Amniotic epithelial cell (primary cell): ENCODE data around the gene CNPY1.
A peak's percentile ranks its signal among the peaks of the same experiment; 100 is the strongest.
"Not testable (repeated sequence)": the region's sequence is repeated elsewhere in the genome, so short reads cannot be mapped to it uniquely, and the experiment has no call there.

Experiments
- DNase-seq: peaks from one replicate; pipeline ENCODE4 v3.0.0-alpha.2; 2010; ENCODE audit warnings: low read depth

Gene CNPY1

GRCh38 chr7:155546449-155546848 lies at the start of gene CNPY1:
TSS of gene CNPY1 (minus strand) at chr7:155546559. CDS start at chr7:155545929, 630 bp downstream.
- not testable (repeated sequence) for DNase-seq

DNA sequence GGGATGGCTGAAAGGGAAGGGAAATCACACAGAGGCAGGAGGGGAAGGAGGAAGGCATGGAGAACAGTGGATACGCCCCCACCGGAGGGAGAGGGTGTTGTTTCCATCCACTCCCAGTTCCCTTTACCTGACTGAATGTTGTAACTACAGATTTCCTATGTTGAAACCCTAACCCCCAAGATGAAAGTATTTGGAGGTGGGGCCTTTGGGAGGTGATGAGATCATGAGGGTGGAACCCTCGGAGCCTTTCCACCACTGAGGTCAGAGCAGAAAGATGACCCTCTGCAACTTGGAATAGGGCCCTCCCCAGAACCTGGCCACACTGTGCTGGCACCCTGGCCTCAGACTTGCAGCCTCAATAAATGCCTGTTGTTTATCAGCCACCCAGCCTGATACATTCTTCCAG lies 48.6 kb upstream of the CNPY1 start:
- peak; percentile 9 for DNase-seq

- no peak for DNase-seq
Measured at GRCh38 chr7:155594163-155594732, 47.9 kb upstream of the CNPY1 start.

DNA sequence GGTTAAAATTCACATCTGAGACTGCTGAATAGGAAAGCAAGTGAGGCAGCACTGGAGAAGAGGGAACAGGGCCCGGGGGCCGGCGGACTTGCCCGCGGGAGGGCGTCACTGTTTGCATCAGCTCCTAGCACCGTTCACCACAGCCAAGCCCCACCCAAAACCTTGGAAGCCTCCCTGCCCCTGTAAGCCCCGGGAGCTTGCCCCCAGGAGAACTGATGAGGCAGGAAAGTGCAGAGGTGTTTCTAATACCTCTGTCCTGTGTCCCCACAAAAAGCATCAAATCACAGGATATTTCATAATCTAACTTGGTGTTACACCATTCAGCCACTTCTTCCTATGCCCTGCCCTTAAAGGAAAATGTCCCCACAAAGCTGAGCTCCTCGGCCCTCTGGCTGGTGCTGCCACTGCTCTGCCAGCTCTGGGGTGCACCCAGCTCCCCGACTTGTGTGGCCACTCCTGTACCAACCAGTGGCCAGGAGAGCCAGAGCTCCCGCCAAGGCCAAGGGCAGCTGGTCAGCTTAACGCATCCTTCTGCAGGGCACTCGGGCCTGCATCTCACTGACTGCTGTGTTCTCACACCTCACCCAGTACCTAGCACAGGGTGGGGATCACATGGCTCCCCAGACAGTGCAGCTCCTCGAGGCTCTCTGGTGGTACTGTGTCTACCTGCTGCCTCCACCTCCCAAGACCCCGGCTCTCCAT lies 47.3 kb upstream of the CNPY1 start:
- no peak for DNase-seq

GRCh38 chr7:155591055-155591775 lies 44.9 kb upstream of the CNPY1 start:
- no peak for DNase-seq

GRCh38 chr7:155590215-155591018 lies 44.1 kb upstream of the CNPY1 start:
- DNase-seq = no peak

DNA sequence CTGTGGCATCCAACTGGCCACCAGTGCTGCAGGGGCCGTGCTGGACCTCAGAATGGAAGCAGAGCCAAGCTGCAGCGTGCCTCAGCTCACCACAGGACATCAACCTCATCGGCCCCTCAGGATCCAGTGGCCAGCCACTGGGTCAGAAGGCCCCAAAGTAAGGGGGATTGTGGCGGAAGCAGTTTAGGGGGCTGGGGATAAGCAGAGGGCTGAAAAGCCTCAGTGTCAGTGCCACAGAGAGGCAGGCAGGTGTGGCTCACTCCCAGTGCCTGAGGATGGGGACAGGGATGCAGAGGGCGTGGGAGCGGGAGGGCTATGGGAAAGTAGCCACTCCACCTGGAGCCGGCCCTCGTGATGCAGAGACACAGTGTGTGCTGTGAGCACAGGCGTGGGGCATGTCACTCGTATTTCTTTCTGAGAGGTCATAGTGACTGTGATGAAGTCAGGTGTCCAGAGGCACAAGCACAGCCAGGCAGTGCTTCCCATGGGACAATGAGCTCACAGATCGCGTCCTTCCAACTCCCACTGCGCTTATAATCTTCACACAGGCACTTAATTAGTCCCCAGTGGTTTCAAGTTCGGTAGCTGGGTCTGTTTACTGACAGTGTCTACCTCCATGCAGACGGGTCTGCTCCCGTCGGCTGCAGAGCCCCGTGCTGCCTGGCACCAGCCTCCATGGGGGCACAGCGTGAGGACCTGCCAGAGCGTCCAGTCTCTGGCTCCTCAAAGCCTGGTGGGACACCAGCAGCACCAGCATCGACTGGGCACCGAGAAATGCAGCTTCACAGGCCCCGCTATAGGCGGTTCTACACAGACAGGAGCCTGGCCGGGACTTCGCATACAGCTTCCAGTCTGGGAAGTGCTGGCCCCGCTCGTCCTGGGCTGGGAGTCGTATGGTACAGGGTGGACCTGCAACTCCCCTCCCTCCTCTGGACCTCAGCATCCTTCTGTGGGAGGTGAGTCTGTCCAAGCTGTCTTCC lies 42.9 kb upstream of the CNPY1 start:
- no peak for DNase-seq

DNA sequence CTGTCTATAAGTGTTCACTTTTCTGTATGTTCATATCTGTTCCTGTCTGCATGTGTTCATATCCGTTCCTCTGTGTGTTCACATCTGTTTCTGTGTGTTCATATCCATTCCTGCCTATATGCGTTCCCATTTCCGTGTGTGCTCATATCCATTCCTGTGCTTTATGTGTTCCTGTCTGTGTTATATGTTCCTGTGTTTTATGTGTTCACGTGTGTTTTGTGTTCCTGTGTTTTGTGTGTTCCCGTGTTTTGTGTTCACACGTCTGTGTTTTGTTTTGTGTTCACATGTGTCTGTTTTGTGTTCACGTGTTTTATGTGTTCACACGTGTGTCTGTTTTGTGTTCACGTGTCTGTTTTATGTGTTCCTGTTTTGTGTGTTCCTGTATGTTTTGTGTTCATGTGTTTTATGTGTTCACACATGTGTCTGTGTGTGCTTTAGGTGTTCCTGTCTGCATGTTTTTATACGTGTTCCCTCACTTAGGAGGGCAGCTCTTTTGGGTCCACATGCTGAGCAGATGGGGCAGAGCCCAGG lies 42.2 kb upstream of the CNPY1 start:
- DNase-seq = no peak

DNA sequence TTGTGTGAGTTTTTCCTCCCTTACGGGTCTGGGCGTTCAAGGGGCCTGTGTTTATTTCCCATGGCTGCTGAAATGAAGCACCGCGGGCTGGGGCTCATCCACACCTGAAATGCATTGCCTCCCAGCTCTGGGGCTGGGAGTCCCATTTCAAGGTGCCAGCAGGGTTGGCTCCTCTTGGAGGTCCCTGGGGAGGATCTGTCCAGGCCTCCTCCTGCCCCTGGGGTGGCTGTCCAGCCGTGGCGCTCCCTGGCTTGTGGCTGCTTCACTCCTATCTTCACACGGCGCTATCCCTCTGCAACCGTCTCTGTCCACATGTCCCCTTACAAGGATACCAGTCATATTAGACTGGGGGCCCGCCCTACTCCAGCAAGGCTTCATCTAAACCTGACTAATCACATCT lies 41.1 kb upstream of the CNPY1 start:
- no peak for DNase-seq

DNA sequence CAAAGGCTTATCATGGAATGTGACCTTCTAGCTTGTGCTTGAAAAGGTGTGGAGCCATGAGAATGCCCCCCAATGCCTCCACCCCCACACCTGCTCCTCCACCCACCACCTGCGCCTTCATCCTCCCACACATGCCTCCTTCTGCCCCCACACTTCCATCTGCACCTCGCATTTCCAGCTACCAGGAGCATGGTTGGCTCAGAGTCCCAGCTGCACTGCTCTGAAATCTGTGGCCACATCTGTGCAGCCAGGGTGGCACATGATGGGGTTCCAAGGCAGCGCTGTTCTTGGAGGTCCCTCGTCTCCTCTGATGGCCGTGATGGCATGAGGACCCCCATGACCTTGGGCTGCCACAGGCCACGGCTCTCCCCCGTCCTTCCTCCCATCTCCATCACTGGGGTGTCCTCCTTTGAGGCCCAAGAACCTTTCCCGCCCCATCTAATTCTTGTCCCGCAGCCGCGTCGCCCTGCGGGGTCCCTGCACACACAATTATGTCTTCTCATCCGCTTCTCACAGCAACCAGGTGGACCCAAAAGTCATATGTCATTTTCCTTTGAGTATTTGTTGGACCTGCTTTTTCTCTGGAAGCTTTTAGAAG lies 40.6 kb upstream of the CNPY1 start:
- no peak for DNase-seq

GRCh38 chr7:155585951-155586350 lies 39.6 kb upstream of the CNPY1 start:
- DNase-seq = no peak

DNA sequence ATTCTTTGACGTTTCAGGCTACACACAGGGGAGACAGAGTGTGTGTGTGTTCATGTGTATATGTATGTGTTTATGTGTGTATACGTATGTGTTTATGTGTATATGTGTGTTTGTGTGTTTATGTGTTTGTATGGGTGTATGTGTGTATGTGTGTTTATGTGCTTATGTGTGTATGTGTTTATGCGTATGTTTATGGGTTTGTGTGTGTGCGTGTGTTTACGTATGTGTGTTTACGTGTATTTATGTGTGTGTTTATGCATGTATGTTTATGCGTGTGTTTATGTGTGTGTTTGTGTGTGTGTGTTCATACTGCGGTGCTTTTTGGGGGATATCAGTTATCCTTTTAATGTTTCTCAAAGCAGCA lies 39.2 kb upstream of the CNPY1 start:
- DNase-seq = no peak

DNA sequence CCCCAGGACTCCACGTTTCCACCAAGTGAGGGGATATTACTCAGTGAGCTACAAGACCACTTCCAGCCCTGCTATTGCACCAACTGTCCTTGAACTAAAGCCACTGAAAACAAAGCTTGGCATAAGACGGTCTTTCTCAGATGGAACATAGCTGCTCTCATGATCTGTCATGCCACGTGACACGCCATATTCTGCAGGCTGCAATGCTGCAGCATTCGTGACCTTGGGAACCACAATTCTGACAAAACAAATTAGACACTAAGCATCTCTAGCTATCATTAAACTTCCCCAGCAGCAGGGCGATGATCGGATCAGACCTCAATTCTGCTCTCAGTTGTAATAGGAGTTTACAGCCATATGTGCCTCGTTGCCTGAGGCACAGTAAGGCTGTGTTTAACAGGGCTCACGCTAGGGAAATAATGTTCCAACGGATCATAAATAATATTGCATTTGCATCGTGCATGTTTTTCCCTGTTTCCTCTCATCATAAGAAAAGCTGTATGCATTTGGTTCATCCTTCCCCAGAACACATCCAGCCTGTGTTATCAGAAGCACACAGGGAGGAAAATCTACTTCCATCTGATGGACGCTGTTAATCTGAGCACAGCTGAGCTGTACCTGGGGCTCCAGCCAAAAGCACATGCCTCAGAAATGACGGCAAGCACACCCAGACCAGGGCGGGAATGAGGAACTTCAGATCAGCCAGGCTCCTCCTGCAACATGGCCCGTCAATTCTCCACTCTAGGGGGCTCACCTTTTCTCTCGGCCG lies 38.6 kb upstream of the CNPY1 start:
- no peak for DNase-seq

GRCh38 chr7:155584261-155584660 lies 37.9 kb upstream of the CNPY1 start:
- DNase-seq = no peak

DNA sequence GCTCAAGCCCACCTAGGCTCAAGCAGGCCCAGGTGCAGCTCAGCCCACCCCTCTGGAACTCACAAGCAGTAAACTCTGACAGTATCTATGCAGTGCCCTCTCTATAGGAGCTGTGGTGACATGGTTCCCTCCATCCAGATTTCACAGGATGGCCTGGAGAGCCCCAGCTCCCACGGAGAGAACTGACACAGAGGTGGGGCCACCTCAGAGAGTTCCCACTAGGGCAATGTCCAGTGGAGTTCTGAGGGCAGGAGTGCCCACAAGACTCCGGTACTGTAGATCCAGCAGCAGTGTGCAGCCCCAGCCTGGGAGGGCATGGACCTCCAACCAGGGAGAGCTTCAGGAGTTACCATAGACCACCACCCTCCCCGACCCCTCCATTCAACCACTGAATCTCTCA lies 37.3 kb upstream of the CNPY1 start:
- DNase-seq = no peak

DNA sequence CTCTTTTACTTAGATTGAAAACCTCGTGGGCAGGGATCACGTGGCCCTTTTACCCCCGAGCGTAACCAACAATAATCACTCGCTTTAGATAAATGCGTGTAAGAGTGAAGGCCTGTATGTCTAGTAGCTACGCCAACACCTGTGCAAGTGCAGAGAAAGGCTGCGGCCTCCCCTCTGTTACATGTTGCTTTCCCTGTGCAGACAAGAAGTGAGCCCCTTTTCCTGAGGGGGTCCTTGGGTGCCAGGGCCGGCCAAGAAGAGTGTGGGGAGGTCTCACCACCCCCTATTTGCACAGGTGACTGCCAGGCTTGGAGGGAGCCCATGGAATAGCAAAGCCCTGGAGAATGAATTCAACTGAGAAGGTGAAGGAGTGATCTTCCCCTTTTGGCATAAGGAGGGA lies 35.6 kb upstream of the CNPY1 start:
- no peak for DNase-seq

DNA sequence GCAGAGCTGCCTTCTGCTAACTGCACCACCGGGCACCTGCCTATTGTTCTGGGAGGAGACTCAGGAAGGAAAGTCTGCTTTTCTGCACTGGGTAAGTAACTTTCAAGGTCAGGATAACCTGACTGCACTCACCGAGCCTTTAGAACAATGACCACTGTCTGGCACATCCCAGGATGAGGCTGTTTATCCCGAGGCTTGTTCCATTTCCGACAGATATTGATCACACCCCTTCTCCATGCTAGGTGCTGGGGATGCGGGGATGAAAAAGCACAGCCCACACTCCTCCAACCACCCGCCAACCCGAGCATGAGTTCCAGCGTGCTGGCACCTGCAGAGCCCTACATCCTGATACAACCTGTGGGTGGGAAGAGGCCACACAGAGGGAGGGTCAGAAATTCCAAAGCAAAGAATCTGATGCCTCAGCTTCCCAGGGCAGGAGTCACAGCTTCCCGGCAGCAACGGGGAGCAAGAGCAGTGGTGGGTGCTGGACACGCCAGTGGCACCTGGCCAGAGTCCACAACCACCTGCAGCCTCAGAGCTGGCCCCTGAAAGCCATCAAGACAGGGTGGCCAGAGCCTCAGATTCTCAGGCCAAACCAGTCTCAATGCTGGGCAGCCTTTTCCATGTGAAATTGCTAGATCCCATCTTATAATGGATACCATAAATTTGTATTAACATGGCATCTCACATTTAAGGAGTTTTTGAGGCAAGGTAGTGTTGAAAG lies 34.9 kb upstream of the CNPY1 start:
- DNase-seq = no peak

DNA sequence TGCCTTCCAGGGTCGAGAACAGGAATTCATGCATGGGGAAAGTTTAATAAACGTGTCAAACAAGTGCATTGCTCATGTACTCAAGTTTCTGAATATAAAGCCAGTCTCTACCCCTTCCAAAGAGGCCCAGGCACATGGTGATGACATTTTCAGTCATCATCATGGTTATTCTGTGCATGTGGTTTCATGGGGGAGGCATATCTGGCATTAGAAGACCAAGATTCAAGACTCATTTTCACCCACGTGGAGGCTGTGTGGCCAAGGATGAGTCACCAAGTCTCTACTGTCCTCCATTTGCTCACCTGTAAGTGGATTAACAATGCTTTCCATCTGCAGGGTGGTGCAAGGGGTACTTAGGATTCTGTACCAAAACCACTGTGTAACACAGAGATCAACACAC lies 34.0 kb upstream of the CNPY1 start:
- DNase-seq = no peak

GRCh38 chr7:155579565-155579964 lies 33.2 kb upstream of the CNPY1 start:
- DNase-seq = no peak
